Mesenchymal stem cell (in vitro differentiated cells and primary cell): Measurements from ENCODE around the gene SLC17A5.
A peak's percentile ranks its signal among the peaks of the same experiment; 100 is the strongest.

Source experiments
- DNase-seq: peaks from one replicate; pipeline ENCODE4 v3.0.0-alpha.2; 2013
- H2AFZ ChIP-seq: one replicate; pipeline ENCODE4 v1.6.1; 2013; ENCODE audit warnings: low read depth, mild to moderate bottlenecking, control low read depth, inconsistent platforms, low read length, moderate library complexity
- H2AK5ac ChIP-seq: 2 replicates; pipeline ENCODE4 v1.6.1; 2013; ENCODE audit warnings: low read length, moderate library complexity, mild to moderate bottlenecking, inconsistent platforms; ENCODE audit not compliant: severe bottlenecking
- H2BK120ac ChIP-seq: one replicate; pipeline ENCODE4 v1.6.1; 2013; ENCODE audit warnings: low read depth, mild to moderate bottlenecking, inconsistent platforms, low read length, moderate library complexity
- H2BK12ac ChIP-seq, 2 experiments: one replicate each; pipeline ENCODE4 v1.6.1; 2013; ENCODE audit warnings: inconsistent platforms in 2 of 2, low read length in 2 of 2, mild to moderate bottlenecking in 2 of 2, moderate library complexity in 2 of 2, control low read depth in 1 of 2
- H2BK15ac ChIP-seq: one replicate; pipeline ENCODE4 v1.6.1; 2013; ENCODE audit warnings: mild to moderate bottlenecking, low read depth, inconsistent platforms; ENCODE audit not compliant: poor library complexity, severe bottlenecking
- H2BK5ac ChIP-seq: 2 replicates; pipeline ENCODE4 v1.6.1; 2013; ENCODE audit warnings: low read depth, mild to moderate bottlenecking, low read length, control low read depth, inconsistent platforms; ENCODE audit not compliant: poor library complexity, severe bottlenecking
- H3K14ac ChIP-seq, 2 experiments: one replicate each; pipeline ENCODE4 v1.6.1; 2013; ENCODE audit warnings: inconsistent platforms in 2 of 2, low read length in 2 of 2, control low read depth in 1 of 2, mild to moderate bottlenecking in 1 of 2, moderate library complexity in 1 of 2
- H3K18ac ChIP-seq, 2 experiments: one replicate each; pipeline ENCODE4 v1.6.1; 2013; ENCODE audit warnings: inconsistent platforms in 2 of 2, low read length in 2 of 2, control low read depth in 1 of 2, low read depth in 1 of 2, mild to moderate bottlenecking in 1 of 2
- H3K23ac ChIP-seq, 2 experiments: one replicate each; pipeline ENCODE4 v1.6.1; 2013; ENCODE audit warnings: inconsistent platforms in 2 of 2, low read length in 2 of 2, mild to moderate bottlenecking in 2 of 2, moderate library complexity in 2 of 2, control low read depth in 1 of 2
- H3K27ac ChIP-seq: 2 replicates; pipeline ENCODE4 v1.5.1; 2013; ENCODE audit warnings: mild to moderate bottlenecking, moderate library complexity, low read length, control low read depth, inconsistent platforms; ENCODE audit not compliant: poor library complexity, severe bottlenecking
- H3K27me3 ChIP-seq, 2 experiments: 2 replicates each; pipeline versions ENCODE4 v1.6.1 to v1.7.0; 2013; ENCODE audit warnings: low read length in 2 of 2, mild to moderate bottlenecking in 2 of 2, moderate library complexity in 2 of 2, control low read depth in 1 of 2, inconsistent platforms in 1 of 2; ENCODE audit not compliant: control insufficient read depth in 1 of 2, insufficient read depth in 1 of 2
- H3K36me3 ChIP-seq, 2 experiments: 2 replicates each; pipeline versions ENCODE4 v1.6.1 to v1.7.0; 2013; ENCODE audit warnings: low read length in 2 of 2, control low read depth in 1 of 2, inconsistent platforms in 1 of 2, low read depth in 1 of 2, mild to moderate bottlenecking in 1 of 2; ENCODE audit not compliant: insufficient read depth in 2 of 2, control insufficient read depth in 1 of 2
- H3K4ac ChIP-seq, 2 experiments: one replicate each; pipeline ENCODE4 v1.6.1; 2013; ENCODE audit warnings: inconsistent platforms in 2 of 2, low read length in 2 of 2, mild to moderate bottlenecking in 2 of 2, moderate library complexity in 2 of 2, control low read depth in 1 of 2, low read depth in 1 of 2
- H3K4me1 ChIP-seq: 2 replicates; pipeline ENCODE4 v1.6.1; 2013; ENCODE audit warnings: low read depth, low read length, control low read depth; ENCODE audit not compliant: control insufficient read depth, insufficient read depth
- H3K4me2 ChIP-seq: 2 replicates; pipeline ENCODE4 v1.6.1; 2013; ENCODE audit warnings: low read length, mild to moderate bottlenecking, inconsistent platforms; ENCODE audit not compliant: poor library complexity, severe bottlenecking
- H3K4me3 ChIP-seq, 2 experiments: 2 replicates each; pipeline versions ENCODE4 v1.5.1 to v1.7.0; 2013; ENCODE audit warnings: low read length in 2 of 2, mild to moderate bottlenecking in 2 of 2, control low read depth in 1 of 2, low read depth in 1 of 2; ENCODE audit not compliant: insufficient read depth in 1 of 2
- H3K79me1 ChIP-seq: replicated peaks from 2 replicates; pipeline ENCODE4 v1.6.1; 2013; ENCODE audit warnings: mild to moderate bottlenecking, control low read depth, low read length, inconsistent platforms; ENCODE audit not compliant: poor library complexity, severe bottlenecking
- H3K9ac ChIP-seq: 2 replicates; pipeline ENCODE4 v1.7.0; 2013; ENCODE audit warnings: mild to moderate bottlenecking, low read length, moderate library complexity
- H3K9me3 ChIP-seq: 2 replicates; pipeline ENCODE4 v1.7.0; 2013; ENCODE audit warnings: mild to moderate bottlenecking, low read length; ENCODE audit not compliant: control insufficient read depth
- H4K8ac ChIP-seq: one replicate; pipeline ENCODE4 v1.6.1; 2013; ENCODE audit warnings: inconsistent platforms, mild to moderate bottlenecking, low read length, moderate library complexity
- H4K91ac ChIP-seq: one replicate; pipeline ENCODE4 v1.6.1; 2013; ENCODE audit warnings: mild to moderate bottlenecking, low read length, inconsistent platforms
- WGBS: methylation state at CpG from one replicate; pipeline ENCODE4 v1.1.7; 2013; ENCODE audit warnings: mixed read lengths; 5-methylcytosine and 5-hydroxymethylcytosine counted together

SLC17A5 gene

DNA sequence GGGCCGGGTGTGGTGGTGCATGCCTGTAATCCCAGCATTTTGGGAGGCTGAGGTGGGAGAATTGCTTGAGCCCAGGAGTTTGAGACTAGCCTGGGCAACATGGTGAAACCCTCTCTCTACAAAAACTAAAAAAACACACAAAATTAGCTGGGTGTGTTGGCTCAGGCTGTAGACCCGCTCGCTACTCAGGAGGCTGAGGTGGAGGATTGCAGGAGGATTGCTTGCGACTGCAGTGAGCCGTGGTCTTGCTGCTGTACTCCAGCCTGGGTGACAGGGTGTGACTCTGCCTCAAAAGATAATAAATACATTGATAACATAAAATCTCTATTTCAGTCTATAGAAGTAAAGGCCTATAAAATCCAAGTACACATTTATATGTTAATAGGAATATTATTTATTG lies 49.3 kb downstream of the SLC17A5 start:
- H2BK15ac ChIP-seq = no peak overlapping the region
- H3K79me1 ChIP-seq = no peaks in the 10 kb centered on the region
- H3K9me3 ChIP-seq = no peaks in the 10 kb centered on the region
- H3K4me2 ChIP-seq = no peak overlapping the region
- no peak overlapping the region for H2BK5ac ChIP-seq
- H3K27ac ChIP-seq = no peak overlapping the region
- no peak overlapping the region for H3K18ac ChIP-seq
- no peak overlapping the region for H2AK5ac ChIP-seq
- H3K4me1 ChIP-seq = peaks cover 2% of the 10 kb centered on the region
- WGBS = 100% methylated on average over 3 of the region's 5 CpGs
- no peak overlapping the region for H3K23ac ChIP-seq
- no peak overlapping the region for H3K14ac ChIP-seq
- H2BK120ac ChIP-seq = no peak overlapping the region
- H2BK12ac ChIP-seq = no peak overlapping the region
- peaks cover 7 to 63% of the 10 kb centered on the region in 2 experiments for H3K36me3 ChIP-seq
- H3K27me3 ChIP-seq = no peaks in the 10 kb centered on the region
- no peak overlapping the region for H3K4ac ChIP-seq
- H3K9ac ChIP-seq = no peak overlapping the region
- H4K91ac ChIP-seq = no peak overlapping the region
- no peak overlapping the region for H4K8ac ChIP-seq
- H2AFZ ChIP-seq = no peak overlapping the region
- no peak overlapping the region for H3K4me3 ChIP-seq
- DNase-seq = no peak

GRCh38 chr6:73604020-73604419 lies 49.8 kb downstream of the SLC17A5 start:
- Histone ChIP-seq H3K4me2 (no peak overlapping the region), H3K9ac (no peak overlapping the region), H4K8ac (no peak overlapping the region), H3K4ac (no peak overlapping the region), H3K27ac (no peak overlapping the region), H2BK15ac (no peak overlapping the region), H2BK120ac (no peak overlapping the region), H3K14ac (no peak overlapping the region), H4K91ac (no peak overlapping the region), H2AFZ (no peak overlapping the region), H3K4me1 (peaks cover 2% of the 10 kb centered on the region), H3K4me3 (no peak overlapping the region), H3K79me1 (no peaks in the 10 kb centered on the region), H3K18ac (no peak overlapping the region), H3K9me3 (no peaks in the 10 kb centered on the region), H2BK5ac (no peak overlapping the region), H3K23ac (no peak overlapping the region), H2AK5ac (no peak overlapping the region), H3K36me3 (peaks cover 7 to 62% of the 10 kb centered on the region in 2 experiments), H3K27me3 (no peaks in the 10 kb centered on the region), H2BK12ac (no peak overlapping the region)
- WGBS = 56% methylated on average over 1 of the region's 1 CpG
- no peak for DNase-seq

GRCh38 chr6:73586416-73586974 lies 67.3 kb downstream of the SLC17A5 start:
- no peak overlapping the region for H4K91ac ChIP-seq
- H3K79me1 ChIP-seq = peaks cover 2% of the 10 kb centered on the region
- no peaks in the 10 kb centered on the region for H3K27me3 ChIP-seq
- no peak overlapping the region for H3K23ac ChIP-seq
- peaks cover 1% of the 10 kb centered on the region for H3K4me1 ChIP-seq
- H2BK120ac ChIP-seq = no peak overlapping the region
- H2BK12ac ChIP-seq = no peak overlapping the region
- no peak overlapping the region for H3K4me2 ChIP-seq
- 31% methylated on average over 4 of the region's 6 CpGs for WGBS
- no peak overlapping the region for H3K4ac ChIP-seq
- no peak overlapping the region for H2AK5ac ChIP-seq
- H2AFZ ChIP-seq = no peak overlapping the region
- no peak overlapping the region for H2BK5ac ChIP-seq
- no peaks in the 10 kb centered on the region for H3K9me3 ChIP-seq
- peak overlapping the region; percentile 98 for H3K27ac ChIP-seq
- peak overlapping the region in 1 of 2 experiments; percentile 58 for H3K4me3 ChIP-seq
- peak; percentile 74 for DNase-seq
- no peak overlapping the region for H3K14ac ChIP-seq
- H2BK15ac ChIP-seq = no peak overlapping the region
- H3K36me3 ChIP-seq = no peaks in the 10 kb centered on the region
- H3K18ac ChIP-seq = peak overlapping the region in 1 of 2 experiments; percentile 50
- H3K9ac ChIP-seq = peak overlapping the region; percentile 92
- H4K8ac ChIP-seq = no peak overlapping the region

GRCh38 chr6:73585566-73586415 lies 68.0 kb downstream of the SLC17A5 start:
- H3K79me1 ChIP-seq = peaks cover 2% of the 10 kb centered on the region
- H2AK5ac ChIP-seq = no peak overlapping the region
- no peaks in the 10 kb centered on the region for H3K9me3 ChIP-seq
- H3K36me3 ChIP-seq = no peaks in the 10 kb centered on the region
- H3K4me2 ChIP-seq = no peak overlapping the region
- peaks cover 3% of the 10 kb centered on the region for H3K4me1 ChIP-seq
- H2BK120ac ChIP-seq = no peak overlapping the region
- H3K27me3 ChIP-seq = no peaks in the 10 kb centered on the region
- no peak overlapping the region for H2BK12ac ChIP-seq
- H2AFZ ChIP-seq = no peak overlapping the region
- no peak overlapping the region for H3K4ac ChIP-seq
- peak overlapping the region; percentile 98 for H3K27ac ChIP-seq
- peak overlapping the region in 1 of 2 experiments; percentile 58 for H3K4me3 ChIP-seq
- H4K8ac ChIP-seq = peak overlapping the region; percentile 49
- H4K91ac ChIP-seq = no peak overlapping the region
- H3K18ac ChIP-seq = peak overlapping the region; percentile 13 to 62
- peak; percentile 96 for DNase-seq
- 0% methylated on average over 2 of the region's 3 CpGs for WGBS
- no peak overlapping the region for H3K23ac ChIP-seq
- H2BK5ac ChIP-seq = peak overlapping the region; percentile 3
- no peak overlapping the region for H2BK15ac ChIP-seq
- H3K14ac ChIP-seq = no peak overlapping the region
- peak overlapping the region; percentile 92 for H3K9ac ChIP-seq
